Uterine smooth muscle cell (primary cell): ENCODE results near the gene ZNF674. TPM values are rescaled to one million over a fixed set of nuclear protein-coding genes. Genes with fewer than 3 reads are reported as not detected.

Experiments
- total RNA-seq: library from RNA; depleted of rRNA; stranded (reverse); fragments of >200 nt; gene quantifications from 2 replicates; pipeline ENCODE4 v1.2.3, GENCODE V29; 2014

Gene ZNF674
- 2.7 and 5.7 TPM in 2 replicates for total RNA-seq

DNA sequence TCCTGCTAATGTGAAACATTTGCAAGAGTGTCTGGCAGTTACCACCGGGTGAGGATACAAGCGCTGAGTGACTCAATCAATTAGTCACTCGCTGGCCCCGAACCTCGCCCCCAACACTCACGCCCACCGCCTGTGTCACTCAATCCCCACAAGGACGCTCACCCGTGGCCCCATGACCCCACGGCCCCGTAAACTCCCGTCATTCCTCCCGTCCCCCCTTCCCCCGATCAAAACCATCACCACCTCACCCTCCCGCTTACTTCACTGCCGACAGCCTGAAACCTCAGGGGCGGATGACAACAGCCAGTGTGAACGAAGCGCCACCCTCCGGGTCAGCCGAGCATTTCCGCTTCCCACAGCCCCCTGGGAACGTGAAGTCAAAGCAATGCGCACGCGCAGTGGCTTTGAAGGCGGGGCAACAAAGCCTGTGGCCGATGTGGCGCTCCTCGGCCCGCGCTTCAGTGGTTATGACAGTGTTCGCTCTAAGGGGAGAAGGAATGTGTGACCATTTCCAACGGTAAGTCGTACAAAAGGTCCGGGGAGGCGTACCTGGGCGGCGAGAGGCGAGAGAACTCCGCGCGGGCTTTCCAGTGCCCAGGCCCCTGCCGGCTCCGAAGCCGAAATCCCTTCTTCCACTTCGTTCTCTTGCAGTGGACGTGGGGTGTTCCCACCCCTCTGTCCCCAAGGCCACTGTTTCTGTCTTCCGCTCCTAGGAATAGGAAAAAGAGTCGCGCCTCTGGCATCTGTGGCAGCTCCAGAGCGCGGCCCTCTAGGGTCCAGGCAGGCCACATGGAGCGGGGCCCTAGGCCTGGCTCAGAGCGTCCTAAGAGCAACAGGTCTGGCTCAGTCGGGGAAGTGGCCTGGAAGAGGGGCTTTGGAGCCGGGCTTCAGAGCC is at the start of gene ZNF674:
TSS of gene ZNF674 (minus strand) at position 311 of the 895 bp plus-strand sequence. CDS start 3,334 bp downstream, outside the sequence.

DNA sequence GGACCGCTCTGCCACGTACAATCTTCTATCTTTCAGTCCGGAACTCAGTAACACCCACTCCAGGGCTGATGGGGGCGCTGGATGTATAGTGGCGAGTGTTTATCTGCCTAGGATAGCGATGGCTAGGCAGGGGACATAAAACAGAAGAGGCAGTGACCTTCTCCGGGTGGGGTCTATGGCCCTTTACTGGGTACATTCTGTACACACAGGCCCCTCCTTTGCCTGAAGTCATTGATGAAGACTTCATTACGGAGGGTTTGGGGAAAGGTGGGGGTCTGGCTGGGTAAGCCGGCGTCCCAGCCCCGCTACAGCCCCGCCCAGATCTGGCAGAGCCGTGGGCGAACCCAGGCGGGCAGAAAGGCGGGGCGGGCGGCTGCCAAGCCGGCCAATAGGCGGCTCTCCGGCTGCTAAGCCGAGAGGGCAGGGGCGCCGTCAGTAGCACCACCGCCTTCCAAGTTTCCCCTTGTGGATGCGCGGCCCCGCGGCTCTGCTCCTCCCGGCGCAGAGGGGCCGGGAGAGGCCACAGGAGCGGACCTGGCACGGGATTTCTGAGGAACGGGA is 28.2 kb upstream of the ZNF674 start, which contains the start of gene CHST7:
TSS of gene CHST7 (plus strand) at position 435 of the 561 bp plus-strand sequence. CDS start 167 bp downstream, outside the sequence.

Other genes with a start within 250 kb of the ZNF674 start
- gene CHST7, start 28.3 kb upstream of the ZNF674 start, total RNA-seq: 8.7 and 11.2 TPM in 2 replicates
- gene SLC9A7, start 213.7 kb upstream of the ZNF674 start, total RNA-seq: 45.4 and 57.9 TPM in 2 replicates